Natural killer cell (primary cell): ENCODE data around the gene FOXP1. TPM values are rescaled to one million over a fixed set of nuclear protein-coding genes. Genes with fewer than 3 reads are reported as not detected.

Experiments
- ATAC-seq, 3 donors: fragments of 150-1000 bp in 2 of 3; fragments of 200-7000 bp in 1 of 3; cut with Tn5 transposase; 1 replicate in 1 of 3; 2 replicates in 2 of 3; pipeline ENCODE4 v1.10.0; 2021; ENCODE audit warnings: mild to moderate bottlenecking in 2 of 3, moderate library complexity in 2 of 3
- DNase-seq, 2 donors: peaks; one replicate each; pipeline versions ENCODE4 v3.0.0 to v3.0.0-alpha.2; 2013 to 2021; ENCODE audit warnings: mixed read lengths in 1 of 2
- H3K27ac ChIP-seq: one replicate; pipeline ENCODE4 v1.5.1; 2013; ENCODE audit warnings: mild to moderate bottlenecking, low read length
- H3K27me3 ChIP-seq: one replicate; pipeline ENCODE4 v1.6.1; 2013; ENCODE audit warnings: low read length; ENCODE audit not compliant: control insufficient read depth, insufficient read depth
- H3K36me3 ChIP-seq: one replicate; pipeline ENCODE4 v1.6.1; 2013; ENCODE audit warnings: low read length; ENCODE audit not compliant: control insufficient read depth, insufficient read depth
- H3K4me1 ChIP-seq: one replicate; pipeline ENCODE4 v1.6.1; 2013; ENCODE audit warnings: low read length; ENCODE audit not compliant: control insufficient read depth, insufficient read depth
- H3K4me3 ChIP-seq: one replicate; pipeline ENCODE4 v1.5.1; 2013; ENCODE audit warnings: low read length
- H3K9me3 ChIP-seq: one replicate; pipeline ENCODE4 v1.6.1; 2013; ENCODE audit warnings: low read length; ENCODE audit not compliant: control insufficient read depth, insufficient read depth
- H3K27ac Mint-ChIP-seq, 2 donors: one replicate each; pipeline ENCODE4 v1.8.0; 2022; ENCODE audit warnings: mild to moderate bottlenecking in 2 of 2, mixed read lengths in 2 of 2, moderate library complexity in 1 of 2
- H3K27me3 Mint-ChIP-seq, 2 donors: one replicate each; pipeline ENCODE4 v1.8.0; 2022; ENCODE audit warnings: low read depth in 2 of 2, mixed read lengths in 2 of 2
- H3K36me3 Mint-ChIP-seq: one replicate; pipeline ENCODE4 v1.8.0; 2022; ENCODE audit warnings: mixed read lengths
- H3K4me1 Mint-ChIP-seq, 2 donors: one replicate each; pipeline ENCODE4 v1.8.0; 2022; ENCODE audit warnings: mixed read lengths in 2 of 2
- H3K4me3 Mint-ChIP-seq: one replicate; pipeline ENCODE4 v1.8.0; 2022; ENCODE audit warnings: mild to moderate bottlenecking, moderate library complexity, mixed read lengths
- H3K9me3 Mint-ChIP-seq, 2 donors: one replicate each; pipeline ENCODE4 v1.8.0; 2022; ENCODE audit warnings: mixed read lengths in 2 of 2
- WGBS: methylation state at CpG from one replicate; pipeline ENCODE4 v1.1.7; 2013; ENCODE audit warnings: missing lambda C conversion rate; ENCODE audit not compliant: insufficient coverage; 5-methylcytosine and 5-hydroxymethylcytosine counted together
- intact Hi-C: fragments of 100-400 bp; cut with micrococcal nuclease; formaldehyde crosslinking; loops from one replicate; pipeline ENCODE4 v1.14.2; 2022
- total RNA-seq, 4 donors: library from RNA; stranded (reverse); fragments of 120-200 nt in 1 of 4; gene quantifications; one replicate each; pipeline versions ENCODE4 v1.2.3 to v1.2.4, GENCODE V29; 2013 to 2022
- TF ChIP-seq, protein P1 (sequence below): fragments of 200-600 bp; IDR thresholded peaks from one replicate; pipeline ENCODE4 v1.8.0; 2022; ENCODE audit warnings: antibody characterized with exemption

Gene FOXP1
- total RNA-seq, 3 donors from 2014 or later (not counting 1 experiment from before 2014, with no cell fraction given) = 166 to 185 (median 166) TPM

DNA sequence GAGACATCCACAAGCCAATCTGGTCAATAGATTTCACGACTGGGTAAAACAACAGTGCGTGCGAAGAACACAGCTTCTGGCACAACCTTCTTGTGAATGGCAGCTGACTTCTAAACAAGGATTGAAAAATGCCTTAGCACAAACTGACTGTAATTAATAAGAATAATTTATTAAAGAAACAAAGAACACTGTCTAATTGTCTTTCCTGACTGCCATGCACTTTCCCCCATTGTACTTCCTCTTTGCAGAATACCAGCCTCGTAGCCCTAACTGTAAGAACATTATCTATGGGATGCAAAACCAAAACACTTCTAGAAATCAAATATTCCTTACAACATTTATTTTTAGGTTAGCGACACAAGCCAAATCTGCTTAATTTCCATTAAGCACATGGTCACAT is 6.5 kb downstream of the FOXP1 start:
- intact Hi-C loops = no loop called here
- Mint-ChIP-seq H3K36me3 (no peaks in the 10 kb centered on the region), H3K27ac (no peak overlapping the region), H3K4me1 (peaks cover 7 to 14% of the 10 kb centered on the region in 2 donors), H3K9me3 (no peaks in the 10 kb centered on the region), H3K27me3 (peaks cover 6 to 11% of the 10 kb centered on the region in 2 donors), H3K4me3 (no peak overlapping the region)
- no peaks in the 10 kb centered on the region for H3K36me3 ChIP-seq
- DNase-seq (no peak), ATAC-seq (no peak)
- TF ChIP-seq, protein P1, sequence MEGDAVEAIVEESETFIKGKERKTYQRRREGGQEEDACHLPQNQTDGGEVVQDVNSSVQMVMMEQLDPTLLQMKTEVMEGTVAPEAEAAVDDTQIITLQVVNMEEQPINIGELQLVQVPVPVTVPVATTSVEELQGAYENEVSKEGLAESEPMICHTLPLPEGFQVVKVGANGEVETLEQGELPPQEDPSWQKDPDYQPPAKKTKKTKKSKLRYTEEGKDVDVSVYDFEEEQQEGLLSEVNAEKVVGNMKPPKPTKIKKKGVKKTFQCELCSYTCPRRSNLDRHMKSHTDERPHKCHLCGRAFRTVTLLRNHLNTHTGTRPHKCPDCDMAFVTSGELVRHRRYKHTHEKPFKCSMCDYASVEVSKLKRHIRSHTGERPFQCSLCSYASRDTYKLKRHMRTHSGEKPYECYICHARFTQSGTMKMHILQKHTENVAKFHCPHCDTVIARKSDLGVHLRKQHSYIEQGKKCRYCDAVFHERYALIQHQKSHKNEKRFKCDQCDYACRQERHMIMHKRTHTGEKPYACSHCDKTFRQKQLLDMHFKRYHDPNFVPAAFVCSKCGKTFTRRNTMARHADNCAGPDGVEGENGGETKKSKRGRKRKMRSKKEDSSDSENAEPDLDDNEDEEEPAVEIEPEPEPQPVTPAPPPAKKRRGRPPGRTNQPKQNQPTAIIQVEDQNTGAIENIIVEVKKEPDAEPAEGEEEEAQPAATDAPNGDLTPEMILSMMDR = no peak
- 56% methylated on average over 5 of the region's 5 CpGs for WGBS
- H3K27ac ChIP-seq = no peak overlapping the region
- no peak overlapping the region for H3K4me3 ChIP-seq
- no peaks in the 10 kb centered on the region for H3K9me3 ChIP-seq
- peaks cover 16% of the 10 kb centered on the region for H3K4me1 ChIP-seq
- H3K27me3 ChIP-seq = no peaks in the 10 kb centered on the region

DNA sequence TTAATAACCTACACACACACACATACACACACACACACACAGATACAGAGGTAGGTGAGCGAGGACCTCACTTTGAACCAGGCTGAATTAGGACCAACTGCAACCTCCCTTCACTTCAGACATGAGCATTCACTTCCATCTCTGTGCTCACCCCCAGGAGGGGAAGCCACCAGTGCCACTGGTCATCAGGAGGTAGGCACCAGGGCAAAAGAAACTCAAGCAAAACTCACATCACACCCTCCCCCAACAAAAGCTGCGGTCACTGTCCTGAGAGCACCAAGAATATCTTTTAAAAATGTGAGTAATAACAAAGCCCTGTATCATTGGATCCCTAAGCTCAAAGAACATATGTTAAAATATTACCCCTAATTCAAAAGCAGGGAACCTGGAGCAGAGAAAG is 8.1 kb downstream of the FOXP1 start:
- Histone ChIP-seq H3K27ac (no peak overlapping the region), H3K27me3 (no peaks in the 10 kb centered on the region), H3K4me1 (peaks cover 4% of the 10 kb centered on the region), H3K36me3 (no peaks in the 10 kb centered on the region), H3K9me3 (no peaks in the 10 kb centered on the region), H3K4me3 (no peak overlapping the region)
- Mint-ChIP-seq H3K4me3 (no peak overlapping the region), H3K4me1 (no peaks in the 10 kb centered on the region), H3K9me3 (no peaks in the 10 kb centered on the region), H3K36me3 (no peaks in the 10 kb centered on the region), H3K27me3 (peaks cover under 1 to 3% of the 10 kb centered on the region in 2 donors), H3K27ac (no peak overlapping the region)
- no peak for ATAC-seq
- 100% methylated on average over 2 of the region's 2 CpGs for WGBS
- TF ChIP-seq, protein P1 = no peak
- intact Hi-C loops = no loop called here
- no peak for DNase-seq

DNA sequence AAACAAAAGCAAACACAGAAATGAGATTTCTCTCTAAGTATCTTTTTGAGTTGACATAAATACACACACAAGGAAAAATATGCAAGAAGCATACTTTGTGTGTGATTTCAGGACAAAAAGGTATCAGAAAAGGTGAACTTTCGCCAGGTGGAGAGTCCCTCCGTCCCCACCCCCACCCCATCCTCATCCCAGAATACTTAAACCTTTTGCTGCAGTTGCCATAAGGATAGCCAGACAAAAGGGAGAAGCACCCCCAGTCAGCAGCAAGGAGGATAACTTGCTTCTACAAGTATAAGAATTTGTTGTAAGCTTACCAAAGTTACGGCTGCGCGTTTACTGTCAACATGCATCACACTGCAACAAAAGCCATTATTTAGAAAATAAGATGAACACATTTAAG is 10.3 kb downstream of the FOXP1 start:
- 91% methylated on average over 5 of the region's 5 CpGs for WGBS
- peaks cover 2% of the 10 kb centered on the region for H3K4me1 ChIP-seq
- no peaks in the 10 kb centered on the region for H3K9me3 ChIP-seq
- H3K4me3 ChIP-seq = no peak overlapping the region
- no peaks in the 10 kb centered on the region for H3K4me1 Mint-ChIP-seq
- H3K27me3 Mint-ChIP-seq = no peaks in the 10 kb centered on the region
- no peaks in the 10 kb centered on the region for H3K36me3 Mint-ChIP-seq
- H3K27ac ChIP-seq = no peak overlapping the region
- H3K36me3 ChIP-seq = no peaks in the 10 kb centered on the region
- ATAC-seq = no peak
- H3K27me3 ChIP-seq = no peaks in the 10 kb centered on the region
- TF ChIP-seq, protein P1 = no peak
- intact Hi-C loops = no loop called here
- DNase-seq = no peak
- H3K9me3 Mint-ChIP-seq = no peaks in the 10 kb centered on the region
- no peak overlapping the region for H3K27ac Mint-ChIP-seq
- H3K4me3 Mint-ChIP-seq = no peak overlapping the region

DNA sequence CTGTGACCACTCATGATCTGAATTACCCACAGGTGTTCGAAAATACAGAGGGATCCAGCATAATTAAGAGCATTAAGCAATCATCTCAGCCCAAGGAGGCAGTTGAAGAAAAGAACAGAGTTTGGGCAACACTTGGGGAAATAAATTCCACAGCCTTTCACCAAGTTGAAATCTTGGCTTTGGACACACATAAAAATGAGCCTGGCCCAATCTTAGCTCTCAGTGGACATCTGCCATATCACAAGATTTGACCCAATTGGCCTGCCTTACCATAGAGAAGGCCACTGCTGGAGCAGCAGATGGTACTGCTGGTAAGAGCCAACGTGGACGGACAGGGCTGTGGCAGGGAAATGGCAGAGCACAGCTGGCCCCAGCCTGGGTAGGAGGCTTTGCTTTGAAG is 13.0 kb downstream of the FOXP1 start:
- H3K9me3 ChIP-seq = no peaks in the 10 kb centered on the region
- H3K9me3 Mint-ChIP-seq = no peaks in the 10 kb centered on the region
- intact Hi-C loops = no loop called here
- H3K4me3 ChIP-seq = no peak overlapping the region
- H3K27ac Mint-ChIP-seq = no peak overlapping the region
- no peaks in the 10 kb centered on the region for H3K36me3 ChIP-seq
- peaks cover 4% of the 10 kb centered on the region for H3K4me1 ChIP-seq
- TF ChIP-seq, protein P1 = no peak
- H3K4me1 Mint-ChIP-seq = peaks cover 0 to 6% of the 10 kb centered on the region in 2 donors
- ATAC-seq (no peak), DNase-seq (no peak)
- 96% methylated on average over 3 of the region's 3 CpGs for WGBS
- no peaks in the 10 kb centered on the region for H3K36me3 Mint-ChIP-seq
- no peak overlapping the region for H3K27ac ChIP-seq
- H3K4me3 Mint-ChIP-seq = no peak overlapping the region
- H3K27me3 ChIP-seq = no peaks in the 10 kb centered on the region
- H3K27me3 Mint-ChIP-seq = no peaks in the 10 kb centered on the region
